Measurements from ENCODE around the gene SLIT3. TPM values are rescaled to one million over a fixed set of nuclear protein-coding genes. Genes with fewer than 3 reads are reported as not detected.

The SLIT3 gene
- total RNA-seq, 1 experiment from 2014 or later, result 0.92 TPM

DNA sequence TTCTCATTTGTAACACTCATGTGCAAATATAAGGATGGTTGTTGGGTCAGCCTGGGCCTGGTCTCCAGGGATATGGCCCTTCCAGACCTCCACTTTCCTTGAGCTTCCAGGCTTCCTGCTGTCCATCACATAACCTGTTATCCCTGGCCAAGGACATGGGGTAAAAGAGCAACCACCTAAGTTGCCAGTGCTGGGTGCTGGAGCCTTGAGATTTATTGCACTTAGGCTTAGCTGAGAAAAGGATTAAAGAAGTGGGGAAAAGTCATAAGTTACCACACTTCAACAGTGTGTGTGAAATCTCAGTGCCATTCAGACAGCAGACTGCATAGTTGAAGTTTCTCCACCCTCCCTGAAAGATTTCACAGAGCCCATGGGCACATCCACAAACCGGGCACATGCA lies 663.1 kb downstream of the SLIT3 start:
- H3K56ac ChIP-seq (ENCODE audit: insufficient read length, low read depth, low read length), result no peak overlapping the region
- DNase-seq, result no peak
- H3T11ph ChIP-seq (ENCODE audit: low read length), result no peak overlapping the region
- H2BK120ac ChIP-seq (ENCODE audit: low read depth, low read length, poor library complexity, severe bottlenecking), result no peak overlapping the region
- H3K27ac ChIP-seq (ENCODE audit: insufficient read length, low read depth, low read length), result no peak overlapping the region
- H3K4me3 Mint-ChIP-seq, result no peak overlapping the region
- H3K23me2 ChIP-seq (ENCODE audit: insufficient read length, low read depth, low read length, poor library complexity, severe bottlenecking), result no peaks in the 10 kb centered on the region
- no peak overlapping the region for H2BK20ac ChIP-seq (ENCODE audit: low read depth, low read length, poor library complexity, severe bottlenecking)
- peaks cover 13 to 16% of the 10 kb centered on the region in 2 experiments for H3K4me1 Mint-ChIP-seq
- H2BK15ac ChIP-seq (ENCODE audit: low read depth, low read length), result no peak overlapping the region
- no peak overlapping the region for H4K91ac ChIP-seq (ENCODE audit: insufficient read length, low read depth, low read length)
- peak overlapping the region in 2 of 3 experiments; percentile 39 to 66; a peak in 3 of 7 replicates for H3K27ac Mint-ChIP-seq
- H3K4me1 ChIP-seq (ENCODE audit: insufficient read depth, low read length), result no peaks in the 10 kb centered on the region
- H3K27me3 ChIP-seq (ENCODE audit: insufficient read depth, low read length), result no peaks in the 10 kb centered on the region
- H3K14ac ChIP-seq (ENCODE audit: insufficient read depth, low read length), result no peak overlapping the region
- no peak overlapping the region for H3K9ac ChIP-seq (ENCODE audit: extremely low read depth, insufficient read length, low read length)
- no peak overlapping the region for H2AFZ ChIP-seq (ENCODE audit: low read length)
- peaks cover 0 to 17% (median 0%) of the 10 kb centered on the region in 3 experiments; a peak in 4 of 7 replicates for H3K36me3 Mint-ChIP-seq (ENCODE audit: insufficient read depth in 1 of 3, low read depth in 3 of 3)
- no peak overlapping the region for H3K4ac ChIP-seq (ENCODE audit: low read depth, low read length)
- peaks cover 18 to 24% of the 10 kb centered on the region in 2 experiments; a peak in 4 of 5 replicates for H3K9me3 Mint-ChIP-seq
- no peaks in the 10 kb centered on the region for H3K9me3 ChIP-seq (ENCODE audit: control insufficient read depth, low read depth, low read length)
- no peaks in the 10 kb centered on the region for H3K79me1 ChIP-seq (ENCODE audit: insufficient read depth, low read depth, low read length, poor library complexity, severe bottlenecking)
- H2BK5ac ChIP-seq (ENCODE audit: insufficient read length, low read length), result no peak overlapping the region
- no CpG with 5 or more reads among the region's 1 CpG for WGBS (ENCODE audit: extremely low coverage, insufficient read length, low lambda C conversion rate)
- TF ChIP-seq, protein P1, sequence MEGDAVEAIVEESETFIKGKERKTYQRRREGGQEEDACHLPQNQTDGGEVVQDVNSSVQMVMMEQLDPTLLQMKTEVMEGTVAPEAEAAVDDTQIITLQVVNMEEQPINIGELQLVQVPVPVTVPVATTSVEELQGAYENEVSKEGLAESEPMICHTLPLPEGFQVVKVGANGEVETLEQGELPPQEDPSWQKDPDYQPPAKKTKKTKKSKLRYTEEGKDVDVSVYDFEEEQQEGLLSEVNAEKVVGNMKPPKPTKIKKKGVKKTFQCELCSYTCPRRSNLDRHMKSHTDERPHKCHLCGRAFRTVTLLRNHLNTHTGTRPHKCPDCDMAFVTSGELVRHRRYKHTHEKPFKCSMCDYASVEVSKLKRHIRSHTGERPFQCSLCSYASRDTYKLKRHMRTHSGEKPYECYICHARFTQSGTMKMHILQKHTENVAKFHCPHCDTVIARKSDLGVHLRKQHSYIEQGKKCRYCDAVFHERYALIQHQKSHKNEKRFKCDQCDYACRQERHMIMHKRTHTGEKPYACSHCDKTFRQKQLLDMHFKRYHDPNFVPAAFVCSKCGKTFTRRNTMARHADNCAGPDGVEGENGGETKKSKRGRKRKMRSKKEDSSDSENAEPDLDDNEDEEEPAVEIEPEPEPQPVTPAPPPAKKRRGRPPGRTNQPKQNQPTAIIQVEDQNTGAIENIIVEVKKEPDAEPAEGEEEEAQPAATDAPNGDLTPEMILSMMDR (conservative IDR thresholded peaks at IDR 0.05), result no peak
- H4K20me1 ChIP-seq (ENCODE audit: control insufficient read depth, insufficient read depth, insufficient read length), result no peaks in the 10 kb centered on the region
- no peak overlapping the region for H3K4me2 ChIP-seq (ENCODE audit: insufficient read depth, insufficient read length, low read length)
- H2BK12ac ChIP-seq (ENCODE audit: insufficient read length, low read depth, low read length), result no peak overlapping the region
- no peak overlapping the region for H2AK5ac ChIP-seq (ENCODE audit: insufficient read length, low read length)
- peaks cover 4% of the 10 kb centered on the region; the same call in 1 of the 2 replicates for H3K27me3 Mint-ChIP-seq (ENCODE audit: low read depth)
- no peak overlapping the region for H3K23ac ChIP-seq (ENCODE audit: insufficient read length, low read depth, low read length)
- H4K8ac ChIP-seq (replicated peaks; ENCODE audit: insufficient read length, low read depth, low read length), result no peak overlapping the region
- no peak overlapping the region for H3K18ac ChIP-seq (ENCODE audit: insufficient read length, low read depth, low read length)
- H3K79me2 ChIP-seq (ENCODE audit: insufficient read depth, low read length), result no peaks in the 10 kb centered on the region
- no peak overlapping the region for H4K5ac ChIP-seq (ENCODE audit: insufficient read length, low read depth, low read length)
